WERI-Rb-1 (cell line): ENCODE data around the gene PER2.

ENCODE experiments used
- DNase-seq: peaks from one replicate; pipeline ENCODE4 v3.0.0-alpha.2; 2020
- H3K27ac ChIP-seq: fragments of 250-450 bp; sonication (Bioruptor Pico); 2 replicates; pipeline ENCODE4 v1.5.1; 2020; ENCODE audit warnings: mild to moderate bottlenecking, moderate library complexity
- H3K27me3 ChIP-seq: fragments of 250-450 bp; sonication (Bioruptor Pico); 2 replicates; pipeline ENCODE4 v1.5.1; 2021; ENCODE audit warnings: mild to moderate bottlenecking, low read depth, moderate library complexity; ENCODE audit not compliant: insufficient read depth, severe bottlenecking
- H3K36me3 ChIP-seq: fragments of 250-450 bp; sonication (Bioruptor Pico); 2 replicates; pipeline ENCODE4 v1.5.1; 2020; ENCODE audit warnings: mild to moderate bottlenecking, moderate library complexity
- H3K4me3 ChIP-seq: 2 replicates; pipeline ENCODE4 v1.5.1; 2011; ENCODE audit warnings: low read depth, mild to moderate bottlenecking, control low read depth, low read length
- H3K9me3 ChIP-seq: fragments of 250-450 bp; sonication (Bioruptor Pico); 2 replicates; pipeline ENCODE4 v1.5.1; 2021; ENCODE audit warnings: mild to moderate bottlenecking, moderate library complexity; ENCODE audit not compliant: severe bottlenecking
- TF ChIP-seq, protein P1 (sequence below): IDR thresholded peaks from 2 replicates; pipeline ENCODE4 v1.5.1; 2011; ENCODE audit warnings: low read depth, mild to moderate bottlenecking, control low read depth, inconsistent platforms, low read length

PER2 gene

DNA sequence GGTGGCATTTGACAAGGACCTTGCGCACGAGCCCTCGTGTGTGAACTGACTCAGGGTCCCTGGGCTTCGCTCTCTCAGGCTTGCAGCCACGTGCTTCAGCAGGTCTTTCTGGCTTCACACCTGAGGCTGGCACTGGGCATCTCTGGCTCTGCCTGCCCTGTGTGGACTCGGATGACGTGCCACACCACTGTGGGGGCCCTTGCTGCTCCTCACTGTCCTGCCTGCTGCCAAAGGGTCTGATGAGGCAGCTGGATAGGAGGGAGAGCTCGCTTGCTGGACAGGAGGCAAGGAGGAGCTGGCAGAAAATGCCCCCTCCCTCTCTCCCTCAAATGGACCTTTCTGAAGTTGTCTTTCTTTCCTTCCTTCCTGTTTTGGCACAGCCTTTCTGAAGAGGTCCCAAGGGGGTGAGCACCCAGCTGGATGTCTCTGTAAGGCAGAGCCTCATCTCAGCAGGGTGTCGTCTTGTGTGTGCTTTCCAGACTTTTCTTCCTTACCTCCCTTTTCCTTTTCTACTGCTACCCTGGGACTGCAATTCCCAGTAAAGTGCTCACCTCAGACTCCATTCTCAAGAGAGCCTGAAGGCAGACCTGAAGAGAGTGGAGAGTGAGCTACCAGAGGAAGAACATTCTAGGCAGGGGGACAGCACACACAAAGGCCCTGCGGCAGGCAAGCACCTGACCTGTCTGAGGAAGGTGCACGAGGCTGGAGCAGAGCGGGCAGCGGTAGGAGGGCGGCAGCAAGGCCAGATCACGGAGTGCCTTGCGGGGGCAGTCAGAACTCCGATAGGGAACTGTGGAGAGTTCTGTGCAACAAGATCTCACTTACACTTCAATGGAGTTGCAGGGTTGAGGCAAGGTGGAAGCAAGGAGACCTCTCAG is 5.3 kb downstream of the PER2 start:
- Histone ChIP-seq H3K4me3 (no peak overlapping the region), H3K27ac (no peak overlapping the region), H3K36me3 (no peaks in the 10 kb centered on the region), H3K27me3 (no peaks in the 10 kb centered on the region), H3K9me3 (no peaks in the 10 kb centered on the region)
- TF ChIP-seq, protein P1, sequence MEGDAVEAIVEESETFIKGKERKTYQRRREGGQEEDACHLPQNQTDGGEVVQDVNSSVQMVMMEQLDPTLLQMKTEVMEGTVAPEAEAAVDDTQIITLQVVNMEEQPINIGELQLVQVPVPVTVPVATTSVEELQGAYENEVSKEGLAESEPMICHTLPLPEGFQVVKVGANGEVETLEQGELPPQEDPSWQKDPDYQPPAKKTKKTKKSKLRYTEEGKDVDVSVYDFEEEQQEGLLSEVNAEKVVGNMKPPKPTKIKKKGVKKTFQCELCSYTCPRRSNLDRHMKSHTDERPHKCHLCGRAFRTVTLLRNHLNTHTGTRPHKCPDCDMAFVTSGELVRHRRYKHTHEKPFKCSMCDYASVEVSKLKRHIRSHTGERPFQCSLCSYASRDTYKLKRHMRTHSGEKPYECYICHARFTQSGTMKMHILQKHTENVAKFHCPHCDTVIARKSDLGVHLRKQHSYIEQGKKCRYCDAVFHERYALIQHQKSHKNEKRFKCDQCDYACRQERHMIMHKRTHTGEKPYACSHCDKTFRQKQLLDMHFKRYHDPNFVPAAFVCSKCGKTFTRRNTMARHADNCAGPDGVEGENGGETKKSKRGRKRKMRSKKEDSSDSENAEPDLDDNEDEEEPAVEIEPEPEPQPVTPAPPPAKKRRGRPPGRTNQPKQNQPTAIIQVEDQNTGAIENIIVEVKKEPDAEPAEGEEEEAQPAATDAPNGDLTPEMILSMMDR: no peak
- DNase-seq: no peak

DNA sequence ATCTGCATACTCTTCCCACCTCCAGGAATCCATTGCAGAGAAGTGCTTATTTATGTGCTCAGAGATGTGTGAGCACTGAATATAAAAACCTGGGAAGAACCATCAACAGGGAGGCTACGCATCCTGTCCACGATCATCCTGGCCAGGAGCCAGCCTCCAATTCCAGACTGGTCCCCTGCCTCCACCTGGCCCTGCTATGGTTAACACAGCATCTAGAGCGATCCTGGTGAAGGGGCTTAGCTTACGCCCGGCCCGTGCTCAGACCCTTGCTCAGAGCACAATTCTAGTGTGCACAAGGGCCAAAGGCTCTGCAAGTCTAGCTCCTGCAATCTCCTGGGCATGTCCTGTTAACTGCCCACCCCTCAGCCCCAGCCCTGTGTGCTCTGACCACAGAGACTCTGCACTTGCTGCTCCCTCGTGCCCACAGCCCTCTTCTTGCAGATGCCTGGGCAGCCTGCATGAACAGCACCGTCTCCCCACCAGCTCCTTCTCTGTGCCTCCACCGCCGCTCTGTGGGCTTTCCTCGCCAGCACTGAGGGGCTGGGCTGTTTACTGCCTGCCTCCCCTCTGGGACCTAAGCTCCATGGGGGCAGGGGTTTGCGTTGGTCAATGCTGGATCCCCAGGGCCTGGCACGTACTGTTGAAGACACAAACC is 6.5 kb downstream of the PER2 start:
- H3K9me3 ChIP-seq: no peaks in the 10 kb centered on the region
- peaks cover 3% of the 10 kb centered on the region for H3K36me3 ChIP-seq
- H3K27me3 ChIP-seq: no peaks in the 10 kb centered on the region
- DNase-seq: no peak
- no peak overlapping the region for H3K4me3 ChIP-seq
- H3K27ac ChIP-seq: no peak overlapping the region
- TF ChIP-seq, protein P1: no peak

DNA sequence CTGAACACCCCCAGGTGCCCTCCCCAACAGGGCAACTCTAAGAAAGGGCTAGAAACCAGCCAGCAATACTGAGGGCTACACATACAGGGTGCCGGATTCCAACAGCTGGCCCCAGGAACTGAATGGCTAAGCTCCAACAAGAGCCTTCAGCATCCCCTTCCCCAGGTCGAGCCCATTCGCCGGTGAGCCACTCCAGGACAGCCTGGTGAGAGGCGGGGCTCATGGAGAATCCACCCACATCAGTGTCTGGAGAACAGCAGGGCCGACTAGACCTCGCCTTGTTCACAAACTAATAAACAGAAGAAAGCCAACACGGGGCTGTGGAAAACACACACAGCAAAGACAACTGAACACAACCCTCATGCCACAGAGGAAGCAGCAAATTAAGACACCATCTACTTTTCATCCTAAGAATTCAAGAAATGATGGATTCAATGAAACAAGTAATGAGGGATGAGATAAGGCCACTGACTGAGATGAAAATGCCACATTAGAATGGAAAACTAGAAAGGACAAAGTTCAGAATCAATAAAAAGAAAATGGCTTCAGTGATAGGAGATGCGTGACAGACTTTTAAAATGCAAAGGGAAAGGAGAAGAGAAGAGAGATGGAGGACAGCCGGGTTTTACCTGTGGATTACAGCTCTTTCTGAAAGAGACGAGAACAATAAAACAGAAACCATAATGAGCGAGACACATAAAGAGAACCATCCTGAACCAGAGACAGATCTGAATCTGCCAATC is 8.2 kb downstream of the PER2 start:
- no peak for DNase-seq
- TF ChIP-seq, protein P1: no peak

DNA sequence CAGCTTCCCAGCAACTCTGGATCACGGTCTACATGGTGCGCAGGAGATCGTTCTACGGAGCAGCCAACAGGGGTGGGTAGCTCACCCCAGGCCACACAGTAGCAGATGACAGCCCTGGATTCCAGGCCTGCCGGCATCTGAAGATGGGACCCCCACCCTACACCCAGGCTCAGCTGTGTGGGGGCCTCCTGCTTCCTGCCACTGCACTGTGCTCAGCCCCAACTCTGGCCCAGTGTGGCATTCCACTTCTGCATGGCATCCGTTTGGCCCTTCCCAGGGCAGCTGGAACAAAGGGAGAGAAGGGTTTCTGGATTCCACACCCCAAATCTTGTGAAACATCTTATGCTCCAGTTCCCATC is 9.1 kb downstream of the PER2 start:
- TF ChIP-seq, protein P1: no peak
- Histone ChIP-seq H3K27ac (no peak overlapping the region), H3K4me3 (no peak overlapping the region)

More for the DNA sequence above, 8.2 kb downstream of the PER2 start:
- H3K36me3 ChIP-seq: peaks cover 16% of the 10 kb centered on the region
- no peak overlapping the region for H3K4me3 ChIP-seq
- H3K27ac ChIP-seq: no peak overlapping the region
- H3K27me3 ChIP-seq: no peaks in the 10 kb centered on the region
- no peaks in the 10 kb centered on the region for H3K9me3 ChIP-seq

DNA sequence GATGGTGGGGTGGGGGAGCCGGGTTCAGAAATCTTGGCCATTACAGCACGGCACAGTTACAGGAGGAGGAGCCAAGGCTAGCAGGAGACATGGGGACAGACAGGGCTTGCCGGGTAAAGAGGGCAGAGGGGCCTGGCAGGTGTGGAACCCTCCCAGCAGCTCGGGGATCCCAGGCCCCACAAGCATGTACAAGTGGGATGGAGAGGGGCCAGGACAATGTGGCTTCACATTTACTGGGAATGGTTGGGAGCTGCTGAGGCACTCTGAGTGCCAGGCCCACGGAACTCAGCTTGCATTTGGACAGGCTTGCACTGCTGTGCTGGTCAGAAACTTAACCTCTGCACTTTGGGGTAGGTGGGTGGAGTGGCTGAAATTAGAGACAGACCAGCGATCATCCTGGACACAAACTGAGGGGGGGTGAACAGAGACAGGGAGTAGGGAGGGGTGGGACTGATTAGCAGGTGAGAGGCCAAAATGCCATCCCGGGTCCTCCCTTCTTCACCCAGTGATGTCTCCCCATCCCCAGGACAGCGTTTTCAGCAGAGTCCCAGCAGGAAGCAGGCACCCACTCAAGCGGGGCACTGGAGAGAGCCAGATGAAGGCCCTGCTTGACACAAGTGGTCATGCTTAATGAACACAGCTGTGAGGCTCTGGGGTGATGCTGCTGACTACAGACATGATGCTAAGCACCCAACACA is 9.6 kb downstream of the PER2 start:
- Histone ChIP-seq H3K36me3 (peaks cover 26% of the 10 kb centered on the region), H3K9me3 (no peaks in the 10 kb centered on the region), H3K27me3 (no peaks in the 10 kb centered on the region), H3K27ac (no peak overlapping the region), H3K4me3 (no peak overlapping the region)
- DNase-seq: no peak
- TF ChIP-seq, protein P1: no peak

More for the DNA sequence above, 9.1 kb downstream of the PER2 start:
- Histone ChIP-seq H3K36me3 (peaks cover 24% of the 10 kb centered on the region), H3K27me3 (no peaks in the 10 kb centered on the region), H3K9me3 (no peaks in the 10 kb centered on the region)
- no peak for DNase-seq
